PC-3 (cell line): ENCODE measurements around the gene ATF5. TPM values are rescaled to one million over a fixed set of nuclear protein-coding genes. Genes with fewer than 3 reads are reported as not detected.
A peak's percentile ranks its signal among the peaks of the same experiment; 100 is the strongest.

Experiments used
- ATAC-seq: fragments of 200-7000 bp; cut with Tn5 transposase; 2 replicates; pipeline ENCODE4 v1.9.1; 2020; ENCODE audit warnings: mild to moderate bottlenecking, moderate library complexity
- BruUV-seq: library from RNA; stranded (reverse); fragments of 400-500 nt; replicated peaks from 2 replicates; lab custom pipeline; 2021; lab: Mats Ljungman, UMichigan
- CTCF ChIA-PET: fragments of 300-600 bp; sonication (Branson Sonifier 250); formaldehyde crosslinking; loops from one replicate; lab custom pipeline; 2022; ENCODE audit warnings: antibody characterized with exemption; lab: Charles Lee
- POLR2A ChIA-PET: fragments of 300-600 bp; sonication (Branson Sonifier 250); formaldehyde crosslinking; loops from one replicate; lab custom pipeline; 2022; ENCODE audit warnings: antibody characterized with exemption; ENCODE audit not compliant: unreplicated experiment; lab: Charles Lee
- DNase-seq: peaks from one replicate; pipeline ENCODE4 v3.0.0-alpha.2; 2015
- H2AFZ ChIP-seq: fragments of 300-600 bp; sonication (generic); 2 replicates; pipeline ENCODE4 v1.6.0; 2016; ENCODE audit warnings: antibody characterized with exemption, low read length
- H3F3A ChIP-seq: fragments of 300-600 bp; sonication (generic); one replicate; pipeline ENCODE4 v1.6.0; 2017; ENCODE audit warnings: antibody characterized with exemption, low read length, control low read depth, mild to moderate bottlenecking; ENCODE audit not compliant: unreplicated experiment
- H3K27ac ChIP-seq: fragments of 300-600 bp; sonication (generic); 2 replicates; pipeline ENCODE4 v1.5.1; 2016; ENCODE audit warnings: mild to moderate bottlenecking, low read length
- H3K27me3 ChIP-seq: fragments of 300-600 bp; sonication (generic); 2 replicates; pipeline ENCODE4 v1.6.1; 2016; ENCODE audit warnings: low read length, mixed read lengths
- H3K36me3 ChIP-seq: fragments of 300-600 bp; sonication (generic); 2 replicates; pipeline ENCODE4 v1.6.1; 2016; ENCODE audit warnings: low read depth, mixed run types, low read length, mixed read lengths
- H3K4me1 ChIP-seq: fragments of 300-600 bp; sonication (generic); 2 replicates; pipeline ENCODE4 v1.5.1; 2016; ENCODE audit warnings: low read length; ENCODE audit not compliant: insufficient read depth
- H3K4me2 ChIP-seq: fragments of 300-600 bp; sonication (generic); 2 replicates; pipeline ENCODE4 v1.6.0; 2016; ENCODE audit warnings: low read length
- H3K4me3 ChIP-seq: fragments of 300-600 bp; sonication (generic); 2 replicates; pipeline ENCODE4 v1.5.1; 2016; ENCODE audit warnings: mild to moderate bottlenecking, low read length, mixed read lengths
- H3K79me2 ChIP-seq: fragments of 300-600 bp; sonication (generic); 2 replicates; pipeline ENCODE4 v1.6.1; 2017; ENCODE audit warnings: low read length, mixed read lengths
- H3K9ac ChIP-seq: fragments of 300-600 bp; sonication (generic); 2 replicates; pipeline ENCODE4 v1.6.0; 2016; ENCODE audit warnings: mild to moderate bottlenecking, low read length
- H3K9me2 ChIP-seq: fragments of 300-600 bp; sonication (generic); replicated peaks from 2 replicates; pipeline ENCODE4 v1.6.1; 2016; ENCODE audit warnings: mixed run types, low read length, mixed read lengths
- H3K9me3 ChIP-seq: fragments of 300-600 bp; sonication (generic); 2 replicates; pipeline ENCODE4 v1.6.1; 2016; ENCODE audit warnings: low read length, mixed read lengths
- H4K20me1 ChIP-seq: fragments of 300-600 bp; sonication (generic); 2 replicates; pipeline ENCODE4 v1.6.1; 2016; ENCODE audit warnings: low read length, mixed read lengths
- EZH2 ChIP-seq: fragments of 300-600 bp; sonication (generic); IDR thresholded peaks from one replicate; pipeline ENCODE4 v1.6.1; 2017; ENCODE audit warnings: antibody characterized with exemption, mild to moderate bottlenecking, low read length; ENCODE audit not compliant: unreplicated experiment
- EZH2phosphoT487 ChIP-seq: fragments of 300-600 bp; sonication (generic); IDR thresholded peaks from 2 replicates; pipeline ENCODE4 v1.6.1; 2018; ENCODE audit warnings: mild to moderate bottlenecking, antibody characterized with exemption, low read length, borderline replicate concordance
- intact Hi-C: fragments of 100-400 bp; cut with micrococcal nuclease; formaldehyde crosslinking; loops from 2 replicates; pipeline ENCODE4 v1.9.0; 2023
- total RNA-seq: library from RNA; depleted of rRNA; stranded (reverse); fragments of >200 nt; gene quantifications from 2 replicates; pipeline ENCODE4 v1.2.3, GENCODE V29; 2014
- TF ChIP-seq, protein P1 (sequence below): fragments of 300-600 bp; sonication (generic); conservative IDR thresholded peaks from 2 replicates; pipeline ENCODE4 v1.5.1; 2017; ENCODE audit warnings: antibody characterized with exemption, low read depth, mild to moderate bottlenecking, low read length

Gene ATF5
- total RNA-seq, 1 experiment from 2014 or later, result 50.7 TPM

DNA sequence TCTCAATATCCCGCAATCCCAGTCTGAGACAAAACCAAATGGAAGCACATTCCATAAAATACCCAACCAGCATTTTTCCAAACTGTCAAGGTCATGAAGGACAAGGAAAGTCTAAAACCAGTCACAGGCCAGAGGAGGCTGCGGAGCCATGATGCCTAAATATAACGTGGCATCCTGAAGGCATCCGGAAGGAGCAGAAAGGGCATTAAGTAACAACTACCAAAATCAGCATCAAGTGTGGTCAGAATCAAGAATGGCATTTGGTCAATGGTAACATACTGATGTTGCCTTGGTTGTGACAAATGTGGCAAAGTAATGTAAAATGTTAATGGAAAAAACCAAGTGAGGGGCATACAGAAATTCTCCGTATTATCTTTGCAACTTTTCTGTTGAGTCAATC is 3.5 kb upstream of the ATF5 start:
- intact Hi-C loops, result no loop called here
- Histone ChIP-seq H3K79me2 (peaks cover 97% of the 10 kb centered on the region), H4K20me1 (peaks cover 57% of the 10 kb centered on the region), H3K27me3 (no peaks in the 10 kb centered on the region), H2AFZ (no peak overlapping the region), H3K36me3 (peaks cover 60% of the 10 kb centered on the region), H3K9ac (no peak overlapping the region), H3K9me2 (no peaks in the 10 kb centered on the region), H3K4me3 (no peak overlapping the region), H3K9me3 (no peaks in the 10 kb centered on the region), H3K4me2 (peak overlapping the region; percentile 15; the same call in 1 of the 2 replicates), H3F3A (peaks cover 4% of the 10 kb centered on the region), H3K4me1 (peaks cover 41% of the 10 kb centered on the region), H3K27ac (no peak overlapping the region)
- TF ChIP-seq, protein P1, sequence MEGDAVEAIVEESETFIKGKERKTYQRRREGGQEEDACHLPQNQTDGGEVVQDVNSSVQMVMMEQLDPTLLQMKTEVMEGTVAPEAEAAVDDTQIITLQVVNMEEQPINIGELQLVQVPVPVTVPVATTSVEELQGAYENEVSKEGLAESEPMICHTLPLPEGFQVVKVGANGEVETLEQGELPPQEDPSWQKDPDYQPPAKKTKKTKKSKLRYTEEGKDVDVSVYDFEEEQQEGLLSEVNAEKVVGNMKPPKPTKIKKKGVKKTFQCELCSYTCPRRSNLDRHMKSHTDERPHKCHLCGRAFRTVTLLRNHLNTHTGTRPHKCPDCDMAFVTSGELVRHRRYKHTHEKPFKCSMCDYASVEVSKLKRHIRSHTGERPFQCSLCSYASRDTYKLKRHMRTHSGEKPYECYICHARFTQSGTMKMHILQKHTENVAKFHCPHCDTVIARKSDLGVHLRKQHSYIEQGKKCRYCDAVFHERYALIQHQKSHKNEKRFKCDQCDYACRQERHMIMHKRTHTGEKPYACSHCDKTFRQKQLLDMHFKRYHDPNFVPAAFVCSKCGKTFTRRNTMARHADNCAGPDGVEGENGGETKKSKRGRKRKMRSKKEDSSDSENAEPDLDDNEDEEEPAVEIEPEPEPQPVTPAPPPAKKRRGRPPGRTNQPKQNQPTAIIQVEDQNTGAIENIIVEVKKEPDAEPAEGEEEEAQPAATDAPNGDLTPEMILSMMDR, result no peak
- no peak for TF ChIP-seq EZH2phosphoT487
- no peak for TF ChIP-seq EZH2
- ChIA-PET CTCF (no interaction called here), POLR2A (no interaction called here)
- DNase-seq, result no peak
- ATAC-seq, result no peak
- BruUV-seq, result no TSS peak

GRCh38 chr19:49926515-49926914 is 2.5 kb upstream of the ATF5 start:
- H3K27me3 ChIP-seq, result no peaks in the 10 kb centered on the region
- H3K79me2 ChIP-seq, result peaks cover 94% of the 10 kb centered on the region
- DNase-seq, result no peak
- H3K9ac ChIP-seq, result no peak overlapping the region
- ChIA-PET CTCF (no interaction called here), POLR2A (no interaction called here)
- H3K27ac ChIP-seq, result no peak overlapping the region
- peak overlapping the region; percentile 91; the same call in 1 of the 2 replicates for H3K4me2 ChIP-seq
- intact Hi-C loops, result no loop called here
- no peak overlapping the region for H2AFZ ChIP-seq
- H3K4me1 ChIP-seq, result peaks cover 52% of the 10 kb centered on the region
- BruUV-seq, result no TSS peak
- peaks cover 59% of the 10 kb centered on the region for H3K36me3 ChIP-seq
- peaks cover 8% of the 10 kb centered on the region for H3F3A ChIP-seq
- H3K9me2 ChIP-seq, result no peaks in the 10 kb centered on the region
- peaks cover 47% of the 10 kb centered on the region for H4K20me1 ChIP-seq
- no peaks in the 10 kb centered on the region for H3K9me3 ChIP-seq
- no peak overlapping the region; the same call in 1 of the 2 replicates for H3K4me3 ChIP-seq
- no peak for TF ChIP-seq EZH2
- no peak for TF ChIP-seq EZH2phosphoT487
- TF ChIP-seq, protein P1, result no peak
- ATAC-seq, result no peak

- no TSS peak for BruUV-seq
- intact Hi-C loops, result no loop called here
- Histone ChIP-seq H3K4me3 (peak overlapping the region; percentile 81), H4K20me1 (peaks cover 37% of the 10 kb centered on the region), H3F3A (peaks cover 12% of the 10 kb centered on the region), H3K27ac (peak overlapping the region; percentile 92), H3K4me2 (peak overlapping the region; percentile 91), H3K9ac (peak overlapping the region; percentile 98), H2AFZ (no peak overlapping the region), H3K27me3 (no peaks in the 10 kb centered on the region), H3K79me2 (peaks cover 83% of the 10 kb centered on the region), H3K9me3 (no peaks in the 10 kb centered on the region), H3K9me2 (no peaks in the 10 kb centered on the region), H3K4me1 (peaks cover 56% of the 10 kb centered on the region), H3K36me3 (peaks cover 52% of the 10 kb centered on the region)
- ChIA-PET POLR2A (no interaction called here), CTCF (no interaction called here)
- no peak for DNase-seq
- no peak for ATAC-seq
- TF ChIP-seq, protein P1, result no peak
- TF ChIP-seq EZH2phosphoT487 (no peak), EZH2 (no peak)
Measured at GRCh38 chr19:49927526-49928264, 1.3 kb upstream of the ATF5 start.
